Measurements from ENCODE around the gene DUSP6.

The DUSP6 gene, protein sequence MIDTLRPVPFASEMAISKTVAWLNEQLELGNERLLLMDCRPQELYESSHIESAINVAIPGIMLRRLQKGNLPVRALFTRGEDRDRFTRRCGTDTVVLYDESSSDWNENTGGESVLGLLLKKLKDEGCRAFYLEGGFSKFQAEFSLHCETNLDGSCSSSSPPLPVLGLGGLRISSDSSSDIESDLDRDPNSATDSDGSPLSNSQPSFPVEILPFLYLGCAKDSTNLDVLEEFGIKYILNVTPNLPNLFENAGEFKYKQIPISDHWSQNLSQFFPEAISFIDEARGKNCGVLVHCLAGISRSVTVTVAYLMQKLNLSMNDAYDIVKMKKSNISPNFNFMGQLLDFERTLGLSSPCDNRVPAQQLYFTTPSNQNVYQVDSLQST

DNA sequence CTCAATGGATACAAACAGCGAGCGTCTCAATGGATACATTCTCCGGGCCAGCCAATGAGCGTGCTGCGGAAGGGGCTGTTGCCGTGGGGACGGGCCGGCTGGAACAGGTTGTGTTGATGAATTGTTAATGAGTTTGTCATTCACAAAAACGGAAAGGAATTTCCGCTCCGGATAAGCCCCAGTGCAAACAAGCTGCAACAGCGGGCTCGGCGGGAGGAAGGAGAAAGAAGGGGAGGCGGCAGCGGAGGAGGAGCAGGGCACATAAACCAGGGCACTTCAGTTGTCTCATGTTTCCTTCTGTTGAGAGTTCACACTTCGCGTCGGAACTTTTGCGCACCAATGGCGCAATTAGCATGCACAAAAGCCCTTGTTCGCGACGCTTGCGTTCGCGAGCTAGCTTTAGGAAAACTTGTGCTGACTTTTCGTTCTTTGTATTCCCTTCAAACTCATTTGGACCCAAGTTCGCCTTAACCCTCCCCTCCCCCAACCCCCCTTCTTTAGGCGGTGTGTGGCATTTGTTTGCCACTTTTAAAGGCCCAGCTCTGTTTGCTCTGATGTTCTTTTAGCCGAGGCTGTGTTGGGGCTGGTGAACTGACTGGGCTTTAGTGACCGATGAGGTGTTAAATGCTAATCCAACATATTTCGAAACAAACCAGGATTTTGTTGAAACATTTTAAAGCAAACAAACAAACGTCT, at the start of gene DUSP6:
Gene DUSP6, minus strand, starts transcription at position 10 of the 696 bp plus-strand sequence. CDS start 462 bp downstream, outside the sequence.
- peak within 1 kb of the TSS; percentile 89 for H3K4me3 ChIP-seq (ENCODE audit: low read depth, low read length)

DNA sequence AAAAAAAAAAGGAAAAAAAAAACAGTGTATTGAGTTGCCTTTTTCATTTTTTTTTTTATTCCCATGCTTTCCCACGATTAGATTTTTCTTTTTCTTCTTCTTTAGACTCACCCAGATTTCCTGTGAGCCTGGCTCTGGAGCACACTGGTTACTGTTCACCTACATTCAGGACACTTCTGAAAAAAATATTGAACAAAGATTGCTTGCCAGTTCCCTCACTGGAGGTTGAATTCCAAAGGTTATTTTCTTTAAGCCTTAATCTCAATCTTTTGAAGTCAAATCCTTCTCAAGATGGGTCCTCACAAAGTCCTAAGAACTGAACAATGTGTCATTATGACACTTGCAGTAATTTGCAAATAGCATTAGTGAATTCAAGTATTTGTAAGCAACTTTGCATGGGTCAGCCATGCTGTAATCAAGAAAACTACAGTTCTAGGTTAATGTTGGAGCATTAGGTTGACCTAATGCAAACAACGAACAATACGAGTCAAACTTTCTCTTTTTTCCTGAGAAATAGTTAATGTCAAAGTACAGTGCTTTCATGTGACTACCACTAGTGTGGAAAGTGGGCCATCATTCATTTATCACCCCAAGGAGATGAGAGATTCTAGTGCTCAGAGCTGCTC, 49.2 kb upstream of the DUSP6 start:
- H3K4me3 ChIP-seq (ENCODE audit: low read depth, low read length) = no peak overlapping the region

DNA sequence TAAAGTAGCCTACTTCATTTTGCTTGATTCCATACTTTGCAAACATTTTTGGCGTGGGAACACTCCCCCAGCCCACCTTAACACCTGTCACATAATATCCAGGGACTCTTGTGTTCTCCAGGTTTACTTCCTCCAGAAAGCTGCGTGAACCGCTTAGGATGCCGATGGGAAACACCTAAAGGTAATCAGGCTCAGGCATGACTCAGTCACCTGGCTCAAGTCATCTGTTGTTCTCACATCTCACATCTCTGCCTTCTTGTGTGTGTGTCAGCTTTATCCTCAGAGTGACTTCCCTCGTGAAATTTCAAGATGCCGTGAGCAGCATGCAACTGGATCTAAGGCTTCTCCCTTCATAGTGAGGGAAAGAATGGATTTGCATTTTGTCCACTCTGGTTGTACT, 48.1 kb upstream of the DUSP6 start:
- no peak overlapping the region for H3K4me3 ChIP-seq (ENCODE audit: low read depth, low read length)

DNA sequence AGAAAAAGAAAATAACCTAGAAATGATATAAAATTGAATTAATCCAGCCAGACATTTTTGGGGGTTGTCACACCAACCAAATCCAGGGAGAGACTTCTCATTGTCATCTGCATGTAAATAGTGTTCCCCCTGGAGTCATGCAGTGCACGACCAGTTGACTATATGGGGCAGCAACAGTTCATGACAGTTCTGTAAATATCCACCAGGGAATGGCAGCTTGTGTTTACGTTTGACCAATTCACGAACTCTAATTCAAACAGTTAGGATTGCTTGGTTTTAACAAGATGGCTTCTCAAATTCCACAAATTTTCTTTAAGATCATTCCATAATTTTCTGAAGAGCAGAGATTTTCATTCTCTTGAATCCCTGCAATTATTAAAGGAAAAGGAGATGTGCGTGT, 43.4 kb upstream of the DUSP6 start:
- no peak overlapping the region for H3K4me3 ChIP-seq (ENCODE audit: low read depth, low read length)

DNA sequence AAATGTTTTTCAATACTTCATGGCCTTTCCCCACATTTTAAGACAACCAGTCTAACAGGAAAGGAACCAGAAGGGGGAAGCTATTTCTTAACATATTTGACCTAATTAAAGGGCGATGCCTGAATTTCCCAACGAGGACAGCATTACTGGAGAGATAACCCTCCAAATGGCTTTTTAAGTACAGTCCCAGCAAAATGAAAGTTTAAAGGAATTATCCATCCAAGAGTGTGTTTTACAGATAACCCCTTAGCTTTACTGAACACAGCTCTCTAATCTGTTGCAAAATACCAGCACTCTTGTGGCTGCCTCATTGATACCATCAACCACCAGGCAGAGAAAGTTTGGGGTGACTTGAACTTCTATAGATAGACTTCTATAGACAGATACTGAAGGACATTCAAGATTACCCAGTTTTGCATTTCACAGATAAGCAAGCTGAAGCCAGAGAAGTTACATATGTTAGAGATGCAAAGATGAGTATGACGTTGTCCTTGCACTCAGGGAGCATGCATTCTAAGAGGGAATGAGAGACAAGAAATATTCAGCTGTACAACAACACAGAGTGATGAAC, 41.3 kb upstream of the DUSP6 start:
- H3K4me3 ChIP-seq (ENCODE audit: low read depth, low read length) = no peak overlapping the region

DNA sequence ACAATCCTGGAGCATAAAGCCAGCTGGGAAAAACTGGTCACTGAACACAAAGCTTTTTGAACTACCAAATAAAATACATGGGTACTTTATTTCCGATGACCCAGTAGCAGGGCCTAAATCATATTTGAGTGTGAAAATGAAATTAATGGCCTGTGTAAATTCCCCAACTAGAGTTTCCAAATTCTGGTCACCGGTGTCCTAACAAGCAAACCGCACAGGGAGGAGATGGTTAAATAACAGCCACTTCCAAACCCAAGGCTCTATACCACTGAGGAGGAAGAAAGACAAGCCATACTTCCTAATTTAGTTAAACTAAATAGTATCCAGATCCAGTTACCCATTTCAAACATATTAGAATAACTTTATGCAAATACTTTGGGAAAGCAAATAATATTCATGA, 40.1 kb upstream of the DUSP6 start:
- H3K4me3 ChIP-seq (ENCODE audit: low read depth, low read length) = no peak overlapping the region

DNA sequence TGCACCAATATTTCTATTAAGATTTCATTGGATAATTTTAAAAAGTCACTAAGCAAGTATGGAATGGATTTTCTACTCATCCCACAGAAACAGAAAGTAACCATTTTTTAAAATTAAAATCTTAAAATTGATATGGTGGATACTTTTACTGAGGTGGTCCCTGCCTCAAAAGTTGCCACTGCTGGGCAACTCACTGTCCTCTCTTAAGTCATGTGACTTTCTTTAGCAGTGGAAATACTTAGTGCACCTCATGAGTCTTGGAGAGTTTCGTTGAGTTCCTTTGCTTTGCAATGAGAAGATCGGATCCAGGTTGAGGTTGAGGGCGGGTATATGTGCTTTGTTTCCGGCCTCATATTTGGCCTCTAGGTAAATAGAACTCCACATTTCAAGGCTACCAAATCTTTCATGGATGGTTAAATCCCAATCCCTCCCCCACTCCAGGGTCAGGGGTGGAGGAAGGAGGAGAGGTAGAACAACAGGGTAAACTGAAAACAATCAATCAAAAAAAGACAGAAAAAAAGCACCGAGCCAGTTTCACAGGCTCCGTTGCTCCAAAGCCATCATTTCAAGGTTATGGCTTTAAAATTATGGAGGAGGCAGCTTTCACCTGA, 39.5 kb upstream of the DUSP6 start:
- H3K4me3 ChIP-seq (ENCODE audit: low read depth, low read length) = no peak overlapping the region

DNA sequence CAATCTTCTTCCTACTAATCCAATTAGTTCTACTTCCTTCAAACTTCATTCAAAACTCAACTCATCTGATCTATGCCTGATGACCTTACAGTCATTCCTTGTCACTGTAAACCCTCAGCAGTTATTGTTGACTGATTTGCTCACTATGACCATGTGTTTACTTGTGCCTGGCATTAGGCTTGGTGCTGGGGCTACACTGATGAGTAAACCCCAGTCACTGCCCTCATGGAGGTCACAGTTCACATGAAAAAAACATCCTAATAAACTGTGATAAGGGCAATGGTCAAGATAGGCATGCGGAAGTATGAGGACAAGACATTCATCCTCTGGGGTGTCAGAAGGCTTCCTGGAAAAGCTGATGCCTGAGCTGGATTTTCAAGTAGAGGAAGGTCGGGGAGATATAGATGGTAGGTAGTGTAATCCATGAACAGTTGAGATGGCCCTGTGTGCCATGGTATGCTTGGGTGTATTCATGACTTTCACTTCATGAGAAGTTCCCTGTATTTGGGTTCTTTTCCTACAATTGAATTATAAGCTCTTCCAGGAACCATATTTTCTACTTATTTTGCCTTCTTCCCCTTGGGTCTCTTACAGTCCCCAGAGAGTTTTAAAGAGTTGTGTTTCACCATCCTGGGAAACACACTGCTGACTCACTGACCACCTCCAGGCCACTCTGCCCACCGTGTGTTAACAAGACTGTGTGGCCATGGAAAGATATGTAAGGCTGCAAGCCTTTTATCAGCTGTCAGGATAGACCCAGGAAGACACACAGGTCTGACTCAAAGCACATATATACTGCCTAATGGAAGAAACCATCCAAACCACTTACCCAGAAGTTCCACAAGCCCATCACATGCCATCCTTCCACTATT, 38.7 kb upstream of the DUSP6 start:
- no peak overlapping the region for H3K4me3 ChIP-seq (ENCODE audit: low read depth, low read length)

DNA sequence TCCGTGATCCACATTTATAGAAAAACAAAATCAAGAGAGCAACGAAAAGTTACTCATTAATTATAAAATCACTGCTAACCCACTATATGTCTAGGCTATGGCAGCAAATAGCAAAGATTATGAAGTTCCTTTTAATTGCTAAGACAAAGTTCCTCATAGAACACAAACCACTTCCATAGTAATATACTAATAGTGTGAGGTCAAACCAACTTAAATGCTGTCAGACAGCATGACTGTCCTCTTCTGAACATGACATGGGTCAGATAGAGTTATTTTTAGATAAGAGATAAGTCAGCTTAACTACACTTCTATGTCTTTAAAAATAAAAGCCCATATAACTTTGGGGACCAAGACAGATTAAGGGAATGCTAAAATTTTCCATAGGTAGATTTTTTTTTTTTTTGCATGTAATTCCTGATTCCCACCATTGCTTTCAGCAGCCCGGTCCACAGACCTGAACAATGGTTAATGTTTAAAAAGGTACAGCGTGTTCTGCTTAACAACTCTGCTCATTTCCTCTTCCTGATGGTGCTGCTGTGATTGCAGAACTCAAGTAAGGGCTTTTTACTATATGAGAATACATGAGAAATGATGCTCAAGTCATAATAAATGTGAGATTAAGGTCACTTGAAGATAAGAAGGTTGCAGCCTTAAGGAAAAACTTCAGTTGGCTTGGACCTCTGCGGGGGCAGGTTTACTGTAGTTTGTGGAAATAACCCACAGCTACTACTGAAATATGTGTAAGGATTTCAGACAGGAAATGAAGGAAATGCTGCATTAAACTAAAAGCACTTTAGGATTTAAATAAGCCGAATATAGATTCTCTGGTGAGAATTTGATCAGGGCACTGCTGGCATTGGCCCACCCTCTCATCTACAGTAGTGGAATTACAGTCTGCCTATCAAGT, 37.7 kb upstream of the DUSP6 start:
- H3K4me3 ChIP-seq (ENCODE audit: low read depth, low read length) = no peak overlapping the region

DNA sequence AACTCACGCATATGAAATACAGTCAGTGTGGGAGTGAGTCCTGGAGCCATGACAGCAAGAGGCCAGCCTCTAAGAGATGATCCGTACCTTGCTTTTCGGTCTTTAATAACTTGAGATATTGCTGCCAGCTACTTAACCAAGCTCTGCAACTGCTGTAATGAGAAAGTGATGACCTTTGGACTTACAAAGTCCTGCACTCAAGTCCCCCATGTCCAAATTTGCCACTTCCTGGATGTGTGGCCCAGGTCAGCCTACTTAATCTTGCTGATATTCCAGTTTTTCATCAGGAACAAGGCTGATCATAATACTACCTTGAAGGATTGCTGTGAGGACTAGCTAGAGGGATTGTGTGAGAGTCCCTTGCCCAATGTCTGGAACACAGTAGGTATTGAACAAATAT, 33.8 kb upstream of the DUSP6 start:
- H3K4me3 ChIP-seq (ENCODE audit: low read depth, low read length) = no peak overlapping the region

DNA sequence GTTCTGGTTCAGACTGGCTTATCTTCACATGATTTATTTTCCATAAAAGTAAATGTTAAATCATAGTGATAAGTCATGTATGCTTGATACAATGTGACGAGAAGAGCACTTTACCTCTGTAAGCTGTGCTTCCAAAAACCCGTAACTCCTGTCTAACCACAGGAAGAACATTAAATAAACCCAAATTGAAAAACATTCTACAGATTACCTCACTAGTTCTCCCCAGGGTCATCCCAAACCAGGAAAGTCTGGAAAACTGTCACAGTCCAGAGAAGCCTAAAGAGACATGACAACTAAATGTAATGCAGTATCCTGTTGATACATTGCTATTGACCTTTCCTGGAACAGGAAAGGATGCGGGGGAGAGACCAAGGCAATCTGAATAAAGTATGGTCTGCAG, 32.5 kb upstream of the DUSP6 start:
- no peak overlapping the region for H3K4me3 ChIP-seq (ENCODE audit: low read depth, low read length)

DNA sequence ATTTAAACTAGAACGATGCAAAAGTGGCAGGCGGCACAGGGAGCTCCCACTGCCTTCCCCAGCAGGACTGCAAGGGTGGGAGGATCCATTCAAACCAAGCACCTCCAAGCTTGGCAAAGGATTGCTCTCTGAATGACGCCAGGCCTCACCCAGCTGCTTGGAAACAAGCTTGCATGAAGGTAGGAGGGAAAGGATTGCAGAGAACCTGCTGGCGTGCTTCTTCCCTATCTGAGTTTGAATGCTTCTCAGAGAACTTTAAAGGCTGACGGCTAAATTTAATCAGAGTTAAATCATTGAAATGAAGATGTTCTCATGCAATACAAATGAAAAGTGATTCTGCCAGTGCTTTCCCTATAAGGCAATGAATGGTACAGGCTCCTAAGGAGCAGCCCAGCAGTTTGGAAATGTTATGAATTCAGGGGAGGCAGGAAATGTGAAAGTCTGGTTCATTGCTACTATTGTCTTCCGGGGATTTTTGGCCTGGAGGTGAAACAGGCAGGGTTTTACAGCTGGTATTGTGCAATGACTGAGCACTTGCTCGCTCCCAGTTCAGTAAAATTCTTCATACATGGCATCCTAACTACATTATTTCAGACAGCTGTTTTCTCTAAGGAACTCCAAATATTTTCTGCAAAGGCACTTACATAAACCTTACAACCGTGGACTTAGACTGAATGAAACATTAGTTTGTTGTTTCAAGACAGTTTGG, 31.9 kb upstream of the DUSP6 start:
- H3K4me3 ChIP-seq (ENCODE audit: low read depth, low read length) = no peak overlapping the region

DNA sequence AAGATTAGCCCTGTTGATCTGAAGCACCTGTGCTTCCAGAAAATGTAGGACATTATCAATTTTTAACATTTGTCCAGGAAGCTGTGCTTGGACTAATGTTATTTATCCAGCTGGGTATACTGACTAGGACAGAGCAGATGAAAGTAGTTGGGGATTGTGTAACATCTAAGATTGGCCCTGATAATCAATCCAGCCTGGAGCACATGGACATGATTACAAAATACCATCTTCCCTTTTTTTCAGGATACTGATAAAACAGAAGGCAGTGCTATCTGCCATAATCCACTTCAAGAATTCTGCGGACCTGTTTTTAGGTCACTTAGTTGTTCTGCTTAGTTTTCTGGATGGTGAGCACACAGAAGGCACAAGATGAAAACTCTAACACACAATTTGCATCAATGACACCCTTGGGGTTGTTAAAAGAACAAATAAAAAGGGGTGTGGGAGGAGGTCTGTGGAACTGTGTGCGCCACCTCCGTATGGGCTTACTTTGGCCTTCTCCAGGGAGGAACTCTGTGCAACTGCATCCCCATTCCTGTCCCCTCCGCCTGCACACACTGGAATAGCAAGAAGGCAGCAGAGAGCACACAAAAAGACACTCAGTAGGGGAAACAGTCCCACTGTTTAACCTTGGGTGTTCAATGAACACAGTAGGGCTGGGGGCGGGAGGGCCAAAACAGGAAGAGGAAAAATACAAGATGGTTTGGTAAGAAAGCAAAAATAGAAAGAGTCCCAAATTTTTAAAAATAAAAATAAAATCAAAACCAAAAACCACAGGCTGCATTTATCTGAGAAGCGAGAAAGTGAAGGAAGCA, 31.1 kb upstream of the DUSP6 start:
- H3K4me3 ChIP-seq (ENCODE audit: low read depth, low read length) = no peak overlapping the region

DNA sequence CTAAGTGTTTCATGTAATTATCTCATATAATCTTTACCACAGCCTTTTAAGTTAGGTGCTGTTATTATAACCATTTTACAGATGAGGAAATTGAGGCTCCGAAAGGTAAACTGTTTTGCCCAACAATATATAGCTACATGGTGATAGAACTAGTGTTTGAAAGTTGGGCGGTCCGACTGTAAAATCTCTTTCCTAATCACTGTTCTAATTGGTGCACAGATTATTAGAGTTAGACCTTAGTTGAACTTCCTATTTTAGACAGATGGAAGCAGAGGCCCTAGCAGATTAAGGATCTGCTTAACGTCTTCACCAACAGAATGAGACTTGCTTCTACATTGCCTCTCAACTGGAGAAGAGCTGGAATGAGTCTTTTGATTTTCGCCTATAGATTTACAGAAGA, 30.0 kb upstream of the DUSP6 start:
- H3K4me3 ChIP-seq (ENCODE audit: low read depth, low read length) = no peak overlapping the region

DNA sequence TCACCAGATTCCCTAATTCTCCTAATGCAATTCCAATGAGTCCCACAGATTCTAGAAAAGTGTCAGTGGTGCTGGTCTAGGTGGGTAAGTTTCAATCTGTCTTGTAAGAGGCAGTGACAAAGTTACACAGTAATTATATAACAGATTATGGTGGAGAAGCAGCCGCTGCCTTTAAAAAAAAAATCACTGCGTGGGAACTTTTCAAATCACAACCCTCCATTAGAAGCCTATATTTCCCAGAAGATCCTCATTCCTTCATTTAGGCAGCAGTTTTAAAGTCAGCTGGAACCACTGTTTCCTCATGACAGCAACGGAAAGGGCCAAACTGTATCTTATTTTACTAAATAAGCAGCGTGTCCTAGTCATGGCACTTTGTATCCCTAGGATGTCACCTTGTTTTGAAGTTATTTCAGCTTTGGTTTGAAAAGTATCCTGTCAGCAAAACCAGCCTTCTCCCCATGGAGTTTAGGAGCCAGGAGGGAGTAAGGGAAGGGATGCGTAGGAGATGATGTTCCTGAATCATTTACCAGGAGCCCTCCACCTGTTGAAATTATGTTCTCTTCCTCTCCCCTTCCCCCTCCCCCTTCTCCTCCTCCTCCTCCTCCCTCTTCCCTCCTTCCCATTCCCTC, 27.7 kb upstream of the DUSP6 start:
- no peak overlapping the region for H3K4me3 ChIP-seq (ENCODE audit: low read depth, low read length)

DNA sequence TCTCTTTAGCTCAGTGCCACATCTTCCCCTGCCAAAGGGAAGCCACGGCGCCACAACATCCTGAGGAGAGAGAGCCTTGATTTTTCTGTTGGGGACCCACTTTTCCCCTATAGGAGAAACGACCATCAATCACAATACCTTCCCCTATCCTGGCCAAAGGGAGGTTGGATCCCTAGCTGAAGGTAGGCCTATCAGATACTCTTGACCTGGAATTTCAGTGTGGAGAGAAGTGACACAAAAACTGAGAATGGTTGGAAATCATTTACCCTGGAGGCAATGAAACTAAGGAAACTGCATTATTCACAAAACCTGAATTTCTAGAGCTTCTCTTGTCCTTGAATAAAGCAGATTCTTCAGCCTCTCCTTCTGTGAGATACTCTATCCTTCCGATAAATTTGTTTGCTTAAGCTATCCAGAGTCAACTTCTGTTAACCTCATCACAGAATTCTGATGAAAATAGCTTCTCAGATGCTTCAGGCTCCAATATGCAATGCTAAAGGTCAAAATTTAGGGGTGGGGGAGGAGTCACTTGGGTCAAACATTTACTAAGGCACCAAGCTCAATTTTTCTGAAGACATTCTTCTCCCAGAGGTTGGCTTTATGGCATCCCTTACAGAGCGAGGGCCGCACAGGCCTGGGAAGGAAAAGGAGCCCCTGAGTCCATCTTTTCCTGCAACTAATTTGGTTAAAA, 27.0 kb upstream of the DUSP6 start:
- H3K4me3 ChIP-seq (ENCODE audit: low read depth, low read length) = no peak overlapping the region

DNA sequence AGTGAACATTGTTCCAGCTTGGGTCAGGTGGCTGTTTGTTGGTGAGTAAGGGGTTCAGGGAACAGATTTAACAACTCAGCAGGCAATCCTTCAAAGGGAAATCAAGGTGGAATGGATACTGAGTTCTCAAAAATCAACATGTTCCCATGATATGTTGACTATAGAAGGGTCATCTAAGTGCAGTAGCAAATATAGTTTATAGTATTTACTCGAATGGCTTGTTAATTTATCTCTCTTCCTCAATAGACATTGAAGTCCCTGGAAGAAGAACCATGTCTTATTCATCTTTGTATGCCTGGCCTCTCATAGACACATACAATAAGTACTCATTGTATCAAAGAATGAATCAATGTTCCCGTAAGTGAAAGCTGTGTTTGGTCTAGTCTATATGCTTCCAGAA, 24.5 kb upstream of the DUSP6 start:
- no peak overlapping the region for H3K4me3 ChIP-seq (ENCODE audit: low read depth, low read length)
